ENCODE results near the gene SHISA5. TPM values are rescaled to one million over a fixed set of nuclear protein-coding genes. Genes with fewer than 3 reads are reported as not detected.

SHISA5 gene
- total and polyA plus RNA-seq, 2 experiments from 2014 or later = 192 to 369 TPM

DNA sequence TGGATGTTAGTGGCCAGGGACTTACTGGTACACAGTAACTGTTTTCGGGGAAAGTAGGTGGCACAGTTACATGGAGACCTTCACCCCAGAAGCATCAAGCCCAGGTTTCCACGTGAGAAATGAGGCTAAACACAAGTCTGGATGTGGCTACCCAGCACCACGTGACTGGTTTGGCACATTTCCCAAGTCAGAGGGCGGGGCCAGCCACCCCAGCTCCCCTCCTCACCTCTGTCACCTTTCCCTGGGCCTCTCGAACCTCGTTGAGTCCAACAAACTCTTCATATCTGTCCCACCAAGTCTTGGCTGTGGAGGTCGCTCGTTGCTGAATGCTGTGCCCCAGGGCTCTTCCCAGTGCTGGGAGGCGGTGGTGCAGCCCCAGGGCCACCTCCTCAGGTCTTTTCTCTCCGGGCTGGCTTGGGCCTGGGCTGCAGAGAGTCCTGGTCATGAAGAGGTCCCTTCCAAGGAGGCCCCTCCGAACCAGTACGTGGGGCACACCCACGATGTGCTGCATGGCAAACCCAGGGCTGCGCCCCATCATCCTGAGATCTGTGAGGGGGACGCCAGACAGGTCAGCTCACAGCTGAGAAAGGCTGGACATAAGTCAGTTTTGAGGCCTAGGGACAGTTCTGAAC lies 69.3 kb downstream of the SHISA5 start:
- Histone ChIP-seq H3K36me3 (replicated peaks; ENCODE audit: insufficient read depth, low read depth) (no peaks in the 10 kb centered on the region), H3K9me3 (ENCODE audit: low read depth) (no peaks in the 10 kb centered on the region), H3K4me1 (ENCODE audit: insufficient read depth) (peaks cover 49% of the 10 kb centered on the region), H3K4me3 (no peak overlapping the region), H4K20me1 (ENCODE audit: insufficient read depth, poor library complexity, severe bottlenecking) (no peaks in the 10 kb centered on the region), H3K9me2 (replicated peaks; ENCODE audit: insufficient read depth) (no peaks in the 10 kb centered on the region), H3K79me2 (peaks cover 47% of the 10 kb centered on the region), H3K27ac (peak overlapping the region; percentile 95), H3K4me2 (peak overlapping the region; percentile 16), H2AFZ (no peak overlapping the region), H3K27me3 (no peaks in the 10 kb centered on the region)
- WGBS (ENCODE audit: low lambda C conversion rate, missing lambda C conversion rate) = 87% methylated on average over 15 of the region's 15 CpGs
- TF ChIP-seq, protein P1, sequence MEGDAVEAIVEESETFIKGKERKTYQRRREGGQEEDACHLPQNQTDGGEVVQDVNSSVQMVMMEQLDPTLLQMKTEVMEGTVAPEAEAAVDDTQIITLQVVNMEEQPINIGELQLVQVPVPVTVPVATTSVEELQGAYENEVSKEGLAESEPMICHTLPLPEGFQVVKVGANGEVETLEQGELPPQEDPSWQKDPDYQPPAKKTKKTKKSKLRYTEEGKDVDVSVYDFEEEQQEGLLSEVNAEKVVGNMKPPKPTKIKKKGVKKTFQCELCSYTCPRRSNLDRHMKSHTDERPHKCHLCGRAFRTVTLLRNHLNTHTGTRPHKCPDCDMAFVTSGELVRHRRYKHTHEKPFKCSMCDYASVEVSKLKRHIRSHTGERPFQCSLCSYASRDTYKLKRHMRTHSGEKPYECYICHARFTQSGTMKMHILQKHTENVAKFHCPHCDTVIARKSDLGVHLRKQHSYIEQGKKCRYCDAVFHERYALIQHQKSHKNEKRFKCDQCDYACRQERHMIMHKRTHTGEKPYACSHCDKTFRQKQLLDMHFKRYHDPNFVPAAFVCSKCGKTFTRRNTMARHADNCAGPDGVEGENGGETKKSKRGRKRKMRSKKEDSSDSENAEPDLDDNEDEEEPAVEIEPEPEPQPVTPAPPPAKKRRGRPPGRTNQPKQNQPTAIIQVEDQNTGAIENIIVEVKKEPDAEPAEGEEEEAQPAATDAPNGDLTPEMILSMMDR (IDR thresholded peaks at IDR 0.05; ENCODE audit: poor library complexity) = no peak
- TF ChIP-seq EZH2 (IDR thresholded peaks at IDR 0.05; ENCODE audit: borderline replicate concordance) = no peak
- no peak for TF ChIP-seq EZH2phosphoT487 (IDR thresholded peaks at IDR 0.05; ENCODE audit: low read depth, severe bottlenecking, unreplicated experiment)
- no peak for DNase-seq (ENCODE audit: low spot score)

- Histone ChIP-seq H3K9me2 (replicated peaks; ENCODE audit: insufficient read depth) (no peaks in the 10 kb centered on the region), H3K27ac (peak overlapping the region; percentile 96), H3K36me3 (replicated peaks; ENCODE audit: insufficient read depth, low read depth) (no peaks in the 10 kb centered on the region), H2AFZ (no peak overlapping the region), H3K4me2 (peak overlapping the region; percentile 71), H3K4me3 (no peak overlapping the region), H3K4me1 (ENCODE audit: insufficient read depth) (peaks cover 49% of the 10 kb centered on the region), H3K9me3 (ENCODE audit: low read depth) (no peaks in the 10 kb centered on the region), H3K79me2 (peaks cover 42% of the 10 kb centered on the region), H3K27me3 (no peaks in the 10 kb centered on the region), H4K20me1 (ENCODE audit: insufficient read depth, poor library complexity, severe bottlenecking) (no peaks in the 10 kb centered on the region)
- no peak for TF ChIP-seq EZH2 (IDR thresholded peaks at IDR 0.05; ENCODE audit: borderline replicate concordance)
- TF ChIP-seq, protein P1 (IDR thresholded peaks at IDR 0.05; ENCODE audit: poor library complexity) = no peak
- no peak for TF ChIP-seq EZH2phosphoT487 (IDR thresholded peaks at IDR 0.05; ENCODE audit: low read depth, severe bottlenecking, unreplicated experiment)
- 65% methylated on average over 12 of the region's 12 CpGs for WGBS (ENCODE audit: low lambda C conversion rate, missing lambda C conversion rate)
- peak; percentile 79 for DNase-seq (ENCODE audit: low spot score)
These were observed 70.4 kb downstream of the SHISA5 start for GRCh38 chr3:48433472-48434118.

- no peaks in the 10 kb centered on the region for H3K9me2 ChIP-seq (replicated peaks; ENCODE audit: insufficient read depth)
- no peak overlapping the region for H3K4me3 ChIP-seq
- peaks cover 5% of the 10 kb centered on the region for H4K20me1 ChIP-seq (ENCODE audit: insufficient read depth, poor library complexity, severe bottlenecking)
- H3K27me3 ChIP-seq = no peaks in the 10 kb centered on the region
- DNase-seq (ENCODE audit: low spot score) = no peak
- H3K27ac ChIP-seq = peak overlapping the region; percentile 96
- peaks cover 54% of the 10 kb centered on the region for H3K4me1 ChIP-seq (ENCODE audit: insufficient read depth)
- no peaks in the 10 kb centered on the region for H3K9me3 ChIP-seq (ENCODE audit: low read depth)
- 75% methylated on average over 16 of the region's 16 CpGs for WGBS (ENCODE audit: low lambda C conversion rate, missing lambda C conversion rate)
- no peak overlapping the region for H2AFZ ChIP-seq
- no peaks in the 10 kb centered on the region for H3K36me3 ChIP-seq (replicated peaks; ENCODE audit: insufficient read depth, low read depth)
- H3K4me2 ChIP-seq = peak overlapping the region; percentile 71
- H3K79me2 ChIP-seq = peaks cover 47% of the 10 kb centered on the region
- no peak for TF ChIP-seq EZH2 (IDR thresholded peaks at IDR 0.05; ENCODE audit: borderline replicate concordance)
- TF ChIP-seq, protein P1 (IDR thresholded peaks at IDR 0.05; ENCODE audit: poor library complexity) = peak; percentile 3
- TF ChIP-seq EZH2phosphoT487 (IDR thresholded peaks at IDR 0.05; ENCODE audit: low read depth, severe bottlenecking, unreplicated experiment) = no peak
These were observed 71.3 kb downstream of the SHISA5 start for GRCh38 chr3:48432411-48433371.
